Calu3 (cell line): Measurements from ENCODE around the gene EHBP1. TPM values are rescaled to one million over a fixed set of nuclear protein-coding genes. Genes with fewer than 3 reads are reported as not detected.

ENCODE experiments used
- BruUV-seq: library from RNA; stranded (reverse); fragments of 400-500 nt; replicated peaks from 2 replicates; lab custom pipeline; 2021; lab: Mats Ljungman, UMichigan
- CTCF ChIA-PET: fragments of 300-600 bp; sonication (Branson Sonifier 250); formaldehyde crosslinking; loops from one replicate; lab custom pipeline; 2022; ENCODE audit warnings: antibody characterized with exemption; lab: Charles Lee
- DNase-seq: peaks from one replicate; pipeline ENCODE4 v3.0.0; 2022
- H3K27ac Mint-ChIP-seq: one replicate; pipeline ENCODE4 v1.8.0; 2022; ENCODE audit warnings: mixed read lengths; ENCODE audit not compliant: unreplicated experiment
- H3K27me3 Mint-ChIP-seq: one replicate; pipeline ENCODE4 v1.8.0; 2022; ENCODE audit warnings: mixed read lengths; ENCODE audit not compliant: unreplicated experiment
- H3K36me3 Mint-ChIP-seq: one replicate; pipeline ENCODE4 v1.8.0; 2022; ENCODE audit warnings: mild to moderate bottlenecking, moderate library complexity, mixed read lengths; ENCODE audit not compliant: insufficient read depth, unreplicated experiment
- H3K4me1 Mint-ChIP-seq: one replicate; pipeline ENCODE4 v1.8.0; 2022; ENCODE audit warnings: mild to moderate bottlenecking, low read depth, mixed read lengths; ENCODE audit not compliant: unreplicated experiment
- H3K4me3 Mint-ChIP-seq: one replicate; pipeline ENCODE4 v1.8.0; 2022; ENCODE audit warnings: mild to moderate bottlenecking, low read depth, moderate library complexity, mixed read lengths; ENCODE audit not compliant: unreplicated experiment
- H3K9me3 Mint-ChIP-seq: one replicate; pipeline ENCODE4 v1.8.0; 2022; ENCODE audit warnings: low read depth, mixed read lengths; ENCODE audit not compliant: unreplicated experiment
- intact Hi-C: fragments of 100-400 bp; cut with micrococcal nuclease; formaldehyde crosslinking; loops from one replicate; pipeline ENCODE4 v1.10.0; 2022; ENCODE audit not compliant: unreplicated experiment
- total RNA-seq: library from RNA; stranded (reverse); gene quantifications from 2 replicates; pipeline ENCODE4 v1.2.3, GENCODE V29; 2022
- TF ChIP-seq, protein P1 (sequence below): fragments of 200-600 bp; IDR thresholded peaks from one replicate; pipeline ENCODE4 v1.8.0; 2022; ENCODE audit warnings: antibody characterized with exemption; ENCODE audit not compliant: unreplicated experiment

The EHBP1 gene
- total RNA-seq, 1 experiment from 2014 or later, result 82.9 TPM

DNA sequence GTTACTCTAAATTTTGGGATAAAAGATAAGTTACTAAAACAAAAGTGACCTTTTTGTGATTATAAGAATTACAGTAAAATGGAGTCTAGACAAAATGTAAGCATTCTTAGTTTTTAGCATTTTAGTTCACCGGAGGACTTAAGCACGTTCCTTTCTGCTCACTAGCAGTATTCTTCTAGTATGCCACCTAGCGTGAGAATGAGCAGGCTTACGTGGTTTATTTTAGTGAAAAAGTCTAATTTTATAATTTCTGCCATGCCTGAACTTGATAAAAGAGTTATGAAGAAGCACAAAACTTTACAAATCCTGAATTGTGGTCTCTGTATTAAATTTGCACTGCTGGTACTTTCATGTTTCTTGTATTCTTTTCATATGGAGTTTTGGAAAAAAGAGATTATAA, 332.5 kb downstream of the EHBP1 start:
- Mint-ChIP-seq H3K27me3 (no peaks in the 10 kb centered on the region), H3K9me3 (no peaks in the 10 kb centered on the region), H3K27ac (no peak overlapping the region), H3K36me3 (no peaks in the 10 kb centered on the region), H3K4me3 (no peak overlapping the region), H3K4me1 (peaks cover 8% of the 10 kb centered on the region)
- no TSS peak for BruUV-seq
- intact Hi-C loops, result no loop called here
- DNase-seq, result no peak
- TF ChIP-seq, protein P1, sequence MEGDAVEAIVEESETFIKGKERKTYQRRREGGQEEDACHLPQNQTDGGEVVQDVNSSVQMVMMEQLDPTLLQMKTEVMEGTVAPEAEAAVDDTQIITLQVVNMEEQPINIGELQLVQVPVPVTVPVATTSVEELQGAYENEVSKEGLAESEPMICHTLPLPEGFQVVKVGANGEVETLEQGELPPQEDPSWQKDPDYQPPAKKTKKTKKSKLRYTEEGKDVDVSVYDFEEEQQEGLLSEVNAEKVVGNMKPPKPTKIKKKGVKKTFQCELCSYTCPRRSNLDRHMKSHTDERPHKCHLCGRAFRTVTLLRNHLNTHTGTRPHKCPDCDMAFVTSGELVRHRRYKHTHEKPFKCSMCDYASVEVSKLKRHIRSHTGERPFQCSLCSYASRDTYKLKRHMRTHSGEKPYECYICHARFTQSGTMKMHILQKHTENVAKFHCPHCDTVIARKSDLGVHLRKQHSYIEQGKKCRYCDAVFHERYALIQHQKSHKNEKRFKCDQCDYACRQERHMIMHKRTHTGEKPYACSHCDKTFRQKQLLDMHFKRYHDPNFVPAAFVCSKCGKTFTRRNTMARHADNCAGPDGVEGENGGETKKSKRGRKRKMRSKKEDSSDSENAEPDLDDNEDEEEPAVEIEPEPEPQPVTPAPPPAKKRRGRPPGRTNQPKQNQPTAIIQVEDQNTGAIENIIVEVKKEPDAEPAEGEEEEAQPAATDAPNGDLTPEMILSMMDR, result no peak
- CTCF ChIA-PET, result no interaction called here

DNA sequence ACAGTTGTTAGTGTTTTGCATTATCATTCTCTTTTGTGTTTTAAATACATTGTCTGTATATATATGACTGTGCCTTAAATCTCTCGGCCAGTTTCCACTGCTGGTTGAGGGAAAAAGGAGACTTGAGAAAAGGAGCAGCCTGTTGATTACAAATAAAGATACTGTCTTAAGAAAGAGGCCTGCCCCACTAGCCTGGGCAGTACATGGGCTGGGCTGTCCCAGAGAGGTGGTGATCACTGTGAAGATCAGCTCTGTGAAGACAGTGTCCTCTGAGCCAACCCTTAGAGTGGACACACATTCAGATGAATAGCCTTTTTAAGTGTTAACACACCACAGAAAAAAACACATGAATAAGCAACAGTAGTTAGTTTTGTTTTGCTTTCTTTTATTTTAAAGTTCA, 335.1 kb downstream of the EHBP1 start:
- no TSS peak for BruUV-seq
- TF ChIP-seq, protein P1, result no peak
- Mint-ChIP-seq H3K9me3 (no peaks in the 10 kb centered on the region), H3K27ac (no peak overlapping the region), H3K27me3 (no peaks in the 10 kb centered on the region), H3K4me1 (no peaks in the 10 kb centered on the region), H3K4me3 (no peak overlapping the region), H3K36me3 (peaks cover 5% of the 10 kb centered on the region)
- DNase-seq, result no peak
- intact Hi-C loops, result no loop called here
- CTCF ChIA-PET, result no interaction called here

DNA sequence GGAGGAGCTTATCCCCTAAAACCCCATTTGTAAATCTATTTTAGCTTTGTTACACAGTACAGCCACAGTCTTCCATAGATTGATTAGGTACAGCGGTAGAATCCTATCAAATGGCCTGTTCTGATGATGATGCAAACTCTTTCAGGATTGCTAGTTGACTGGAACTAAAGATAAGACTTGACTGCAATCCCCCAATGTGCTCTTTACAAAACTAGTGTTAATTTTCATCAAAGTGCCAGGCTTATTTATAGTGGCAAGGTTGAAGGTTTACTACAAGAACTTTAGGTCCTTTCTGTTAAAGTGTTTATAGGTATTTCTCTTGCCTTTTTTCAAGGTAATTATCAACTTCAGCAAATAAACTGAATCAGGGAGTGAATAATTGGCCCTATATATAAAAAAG, 336.1 kb downstream of the EHBP1 start:
- Mint-ChIP-seq H3K27me3 (no peaks in the 10 kb centered on the region), H3K9me3 (no peaks in the 10 kb centered on the region), H3K36me3 (peaks cover 10% of the 10 kb centered on the region), H3K4me1 (no peaks in the 10 kb centered on the region), H3K27ac (no peak overlapping the region), H3K4me3 (no peak overlapping the region)
- intact Hi-C loops, result no loop called here
- BruUV-seq, result no TSS peak
- no peak for DNase-seq
- CTCF ChIA-PET, result interaction anchor here (0.6 kb wide), 1 partner anchor 584 kb away, joined by 3 read pairs; no protein-coding TSS in a partner anchor
- TF ChIP-seq, protein P1, result no peak

DNA sequence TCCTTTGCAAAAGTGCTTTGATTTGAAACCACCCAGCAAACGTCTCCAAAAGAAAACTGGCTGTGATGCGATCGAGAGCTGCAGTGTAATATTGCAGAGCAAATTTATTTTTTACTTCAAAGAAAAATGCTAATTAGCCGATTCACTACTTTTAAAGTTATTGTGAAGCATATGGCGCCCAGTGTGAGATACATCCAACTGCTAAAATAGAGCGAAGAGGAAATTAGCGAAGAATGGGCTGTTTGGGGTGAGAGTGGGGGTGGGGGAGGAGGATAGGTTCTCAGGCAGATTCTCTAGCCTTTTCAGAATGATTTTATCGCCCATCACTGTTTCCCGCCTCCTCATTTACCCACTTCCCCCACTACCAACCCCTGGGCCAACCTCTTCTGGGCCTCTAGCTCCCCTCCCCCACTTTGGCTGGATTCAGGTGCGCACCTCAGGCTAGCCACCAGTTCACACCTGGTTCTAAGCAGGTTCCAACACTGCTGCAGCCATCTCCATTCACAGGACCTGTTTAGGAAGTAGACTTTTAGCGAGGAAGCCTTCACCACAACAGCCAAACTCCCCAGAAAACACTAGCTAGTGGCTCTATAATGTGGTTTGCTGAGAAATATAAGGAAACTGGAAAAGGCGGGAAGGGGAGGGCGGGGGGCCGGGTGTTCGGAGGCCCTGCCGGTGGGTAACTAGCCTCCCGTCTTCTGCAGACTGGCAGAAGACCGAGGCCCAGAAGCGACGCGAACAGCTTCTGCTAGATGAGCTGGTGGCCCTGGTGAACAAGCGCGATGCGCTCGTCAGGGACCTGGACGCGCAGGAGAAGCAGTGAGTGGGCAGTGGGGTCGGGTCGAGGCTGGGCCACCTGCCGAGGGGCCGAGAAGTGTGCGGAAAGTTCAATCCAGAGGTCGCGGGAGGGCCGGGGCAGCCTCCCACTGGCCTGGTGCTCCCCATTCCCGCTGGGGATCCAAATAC, 339.1 kb downstream of the EHBP1 start:
- intact Hi-C loops, result no loop called here
- no peaks in the 10 kb centered on the region for H3K9me3 Mint-ChIP-seq
- H3K27me3 Mint-ChIP-seq, result no peaks in the 10 kb centered on the region
- H3K36me3 Mint-ChIP-seq, result peaks cover 25% of the 10 kb centered on the region
- CTCF ChIA-PET, result no interaction called here
- peaks cover 9% of the 10 kb centered on the region for H3K4me1 Mint-ChIP-seq
- no peak overlapping the region for H3K27ac Mint-ChIP-seq
- H3K4me3 Mint-ChIP-seq, result no peak overlapping the region
- no TSS peak for BruUV-seq
- TF ChIP-seq, protein P1, result no peak
- DNase-seq, result no peak
